D721Med (cell line): ENCODE results near the gene ANKRD63.
A peak's percentile ranks its signal among the peaks of the same experiment; 100 is the strongest.

Source experiments
- DNase-seq: peaks from one replicate; pipeline ENCODE4 v3.0.0; 2011; ENCODE audit warnings: low spot score; ENCODE audit not compliant: insufficient read length
- FAIRE-seq: peaks from 2 replicates; lab custom pipeline; 2011; peaks lifted over from hg19 to GRCh38; lab: Jason Lieb, UNC
- CTCF ChIP-seq: IDR thresholded peaks from 2 replicates; pipeline ENCODE4 v1.5.1; 2012; ENCODE audit warnings: mild to moderate bottlenecking, control low read depth; ENCODE audit not compliant: insufficient read depth; ENCODE audit errors: missing control alignments

The ANKRD63 gene

GRCh38 chr15:40282869-40283614 is at the start of gene ANKRD63:
TSS of gene ANKRD63 (minus strand) at chr15:40283064. CDS start at chr15:40282586, 478 bp downstream.
- FAIRE-seq (no peak), DNase-seq (peak; percentile 72)
- no peak for TF ChIP-seq CTCF

GRCh38 chr15:40332113-40332781 is 49.4 kb upstream of the ANKRD63 start:
- FAIRE-seq: no peak
- no peak for DNase-seq
- no peak for TF ChIP-seq CTCF

- DNase-seq (no peak), FAIRE-seq (no peak)
- TF ChIP-seq CTCF: no peak
Observed at GRCh38 chr15:40331637-40332036, 48.8 kb upstream of the ANKRD63 start.

GRCh38 chr15:40331026-40331425 is 48.2 kb upstream of the ANKRD63 start:
- no peak for TF ChIP-seq CTCF
- FAIRE-seq (no peak), DNase-seq (no peak)

GRCh38 chr15:40330368-40330836 is 47.5 kb upstream of the ANKRD63 start:
- DNase-seq (no peak), FAIRE-seq (no peak)
- no peak for TF ChIP-seq CTCF

GRCh38 chr15:40329804-40330203 is 46.9 kb upstream of the ANKRD63 start:
- FAIRE-seq: no peak
- no peak for DNase-seq

More at GRCh38 chr15:40329804-40330203, 46.9 kb upstream of the ANKRD63 start:
- TF ChIP-seq CTCF: no peak
